SK-N-SH treated with all-trans-retinoic acid at 6 μM for 48 hours (cell line): ENCODE results near the gene KDM2B.

Experiments
- CSRNP3 ChIP-seq: fragments of 250-450 bp; sonication (Bioruptor Pico); IDR thresholded peaks from 2 replicates; pipeline ENCODE4 v1.5.1; 2021; ENCODE audit warnings: mild to moderate bottlenecking, moderate library complexity
- ISL1 ChIP-seq: fragments of 250-450 bp; sonication (Bioruptor Pico); IDR thresholded peaks from 2 replicates; pipeline ENCODE4 v2.1.2; 2022; ENCODE audit warnings: mild to moderate bottlenecking, moderate library complexity
- RARB ChIP-seq: fragments of 250-450 bp; sonication (Bioruptor Pico); IDR thresholded peaks from 2 replicates; pipeline ENCODE4 v1.8.0; 2021; ENCODE audit warnings: mild to moderate bottlenecking, moderate library complexity
- ZFP3 ChIP-seq: fragments of 250-450 bp; sonication (Bioruptor Pico); IDR thresholded peaks from 2 replicates; pipeline ENCODE4 v1.5.0; 2020; ENCODE audit warnings: mild to moderate bottlenecking, moderate library complexity
- ZFP30 ChIP-seq: fragments of 450-650 bp; formaldehyde crosslinking; IDR thresholded peaks from 2 replicates; pipeline ENCODE4 v1.5.0; 2022; ENCODE audit warnings: mild to moderate bottlenecking, moderate library complexity

GRCh38 chr12:121610239-121611149, 29.7 kb upstream of the KDM2B start:
- TF ChIP-seq ISL1 (CRISPR knock-in tag) (no peak), RARB (CRISPR knock-in tag) (no peak), ZFP3 (no peak), ZFP30 (no peak), CSRNP3 (CRISPR knock-in tag) (no peak)
